Uterus (tissue), 4 donors: ENCODE data around the gene STAMBP. TPM values are rescaled to one million over a fixed set of nuclear protein-coding genes. Genes with fewer than 3 reads are reported as not detected.

Experiments used
- DNase-seq, 2 donors: peaks; one replicate each; pipeline ENCODE4 v3.0.0-alpha.2; 2019 to 2020
- H3K27ac ChIP-seq, 2 donors: fragments of 200-600 bp; sonication (generic); 1 replicate in 1 of 2; 2 replicates in 1 of 2; pipeline ENCODE4 v1.5.1; 2016 to 2018
- H3K27me3 ChIP-seq, 2 donors: fragments of 200-600 bp; sonication (generic); one replicate each; pipeline ENCODE4 v1.5.1; 2018 to 2019; ENCODE audit warnings: control low read depth in 1 of 2
- H3K36me3 ChIP-seq, 2 donors: fragments of 200-600 bp; sonication (generic); one replicate each; pipeline ENCODE4 v1.5.1; 2019; ENCODE audit warnings: control low read depth in 1 of 2
- H3K4me1 ChIP-seq, 2 donors: fragments of 200-600 bp; sonication (generic); one replicate each; pipeline ENCODE4 v1.5.1; 2018 to 2019; ENCODE audit warnings: control low read depth in 1 of 2
- H3K4me3 ChIP-seq, 2 donors: fragments of 200-600 bp; sonication (generic); 1 replicate in 1 of 2; 2 replicates in 1 of 2; pipeline ENCODE4 v1.5.1; 2018 to 2019; ENCODE audit warnings: mild to moderate bottlenecking in 1 of 2
- H3K9me3 ChIP-seq, 2 donors: fragments of 200-600 bp; sonication (generic); one replicate each; pipeline ENCODE4 v1.5.1; 2019; ENCODE audit warnings: control low read depth in 1 of 2
- POLR2A ChIP-seq, 2 donors: fragments of 450-650 bp; IDR thresholded peaks; one replicate each; pipeline ENCODE4 v1.6.1; 2016; ENCODE audit warnings: antibody characterized with exemption in 2 of 2, mild to moderate bottlenecking in 1 of 2, moderate library complexity in 1 of 2
- intact Hi-C: fragments of 100-400 bp; cut with DNase I; formaldehyde crosslinking; loops from one replicate; pipeline ENCODE4 v1.15.1; 2023; ENCODE audit warnings: low total_unique reads
- total RNA-seq, 4 donors: library from RNA; depleted of rRNA in 3 of 4; stranded (reverse); fragments of >200 nt in 3 of 4; gene quantifications; one replicate each; pipeline versions ENCODE4 v1.1.0 to v1.2.4, GENCODE V29; 2014 to 2023
- TF ChIP-seq, protein P1 (sequence below), 4 experiments: fragments of 200-600 bp in 2 of 4; fragments of 450-650 bp in 2 of 4; sonication (generic) in 2 of 4; IDR thresholded peaks; one replicate each; pipeline ENCODE4 v1.5.1; 2016 to 2019; ENCODE audit warnings: antibody characterized with exemption in 4 of 4, mild to moderate bottlenecking in 2 of 4, moderate library complexity in 1 of 4
- donor health status: DM: yes; HTN: yes; CAD: no.

Gene STAMBP
- total RNA-seq, 4 donors from 2014 or later = 31.8 to 115 (median 43.7) TPM

DNA sequence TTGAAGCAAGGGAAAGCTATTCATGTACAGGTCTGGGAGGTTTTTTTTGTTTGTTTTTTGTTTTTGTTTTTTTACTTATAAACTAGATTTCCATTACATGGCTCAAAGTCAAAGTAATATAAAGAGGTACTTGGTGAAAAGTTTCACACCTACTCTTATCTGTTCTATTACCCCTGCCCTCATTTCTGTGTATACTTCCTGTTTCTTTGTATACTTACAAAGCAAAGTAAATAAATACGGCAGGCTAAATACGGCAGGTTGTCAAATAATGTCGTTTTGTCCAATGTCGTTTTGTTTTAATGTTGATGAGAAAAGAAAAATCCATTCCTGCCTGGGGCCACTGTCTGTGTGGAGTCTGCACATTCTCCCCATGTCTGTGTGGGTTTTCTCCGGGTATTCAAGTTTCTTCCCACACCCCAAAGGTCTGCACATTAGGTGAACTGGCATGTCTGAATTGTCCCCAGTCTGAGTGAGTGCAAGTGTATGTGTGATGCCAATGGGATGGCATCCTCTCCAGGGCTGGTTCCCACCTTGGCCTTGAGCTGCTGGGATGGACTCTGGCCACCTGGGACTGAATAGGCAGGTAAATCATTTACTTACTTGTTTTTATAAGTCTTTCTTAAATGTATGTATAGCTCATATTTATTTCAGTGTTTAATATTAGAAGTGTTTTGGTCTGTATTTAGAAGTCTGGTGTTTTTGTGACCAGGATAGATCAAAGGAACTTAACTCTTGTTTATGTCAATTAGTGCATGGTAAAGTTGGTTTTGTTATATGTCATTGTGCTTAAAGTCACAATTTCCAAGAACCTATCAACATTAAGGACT is 13.4 kb downstream of the STAMBP start:
- Histone ChIP-seq H3K36me3 (no peaks in the 10 kb centered on the region), H3K27me3 (no peaks in the 10 kb centered on the region), H3K4me1 (peaks cover 6 to 9% of the 10 kb centered on the region in 2 donors), H3K9me3 (no peaks in the 10 kb centered on the region), H3K4me3 (no peak overlapping the region), H3K27ac (no peak overlapping the region)
- DNase-seq = no peak
- TF ChIP-seq, protein P1, sequence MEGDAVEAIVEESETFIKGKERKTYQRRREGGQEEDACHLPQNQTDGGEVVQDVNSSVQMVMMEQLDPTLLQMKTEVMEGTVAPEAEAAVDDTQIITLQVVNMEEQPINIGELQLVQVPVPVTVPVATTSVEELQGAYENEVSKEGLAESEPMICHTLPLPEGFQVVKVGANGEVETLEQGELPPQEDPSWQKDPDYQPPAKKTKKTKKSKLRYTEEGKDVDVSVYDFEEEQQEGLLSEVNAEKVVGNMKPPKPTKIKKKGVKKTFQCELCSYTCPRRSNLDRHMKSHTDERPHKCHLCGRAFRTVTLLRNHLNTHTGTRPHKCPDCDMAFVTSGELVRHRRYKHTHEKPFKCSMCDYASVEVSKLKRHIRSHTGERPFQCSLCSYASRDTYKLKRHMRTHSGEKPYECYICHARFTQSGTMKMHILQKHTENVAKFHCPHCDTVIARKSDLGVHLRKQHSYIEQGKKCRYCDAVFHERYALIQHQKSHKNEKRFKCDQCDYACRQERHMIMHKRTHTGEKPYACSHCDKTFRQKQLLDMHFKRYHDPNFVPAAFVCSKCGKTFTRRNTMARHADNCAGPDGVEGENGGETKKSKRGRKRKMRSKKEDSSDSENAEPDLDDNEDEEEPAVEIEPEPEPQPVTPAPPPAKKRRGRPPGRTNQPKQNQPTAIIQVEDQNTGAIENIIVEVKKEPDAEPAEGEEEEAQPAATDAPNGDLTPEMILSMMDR (IDR thresholded peaks at IDR 0.05) = no peak
- no peak for TF ChIP-seq POLR2A (IDR thresholded peaks at IDR 0.05)
- intact Hi-C loops = no loop called here

DNA sequence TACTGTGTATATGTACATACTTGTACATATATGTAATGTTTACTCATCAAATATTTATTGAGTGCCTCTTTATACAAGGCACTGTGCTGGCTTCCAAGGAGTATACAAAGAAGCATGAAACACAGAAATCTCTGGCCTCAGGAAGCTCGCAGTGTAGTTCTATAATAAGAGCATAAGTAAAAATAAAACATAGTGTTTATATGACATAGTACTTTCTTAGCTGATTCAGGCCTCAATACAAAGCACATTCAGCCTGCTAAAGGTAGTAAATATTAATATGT is 13.9 kb downstream of the STAMBP start:
- Histone ChIP-seq H3K9me3 (no peaks in the 10 kb centered on the region), H3K4me1 (peaks cover 6 to 9% of the 10 kb centered on the region in 2 donors), H3K36me3 (no peaks in the 10 kb centered on the region), H3K4me3 (no peak overlapping the region), H3K27ac (no peak overlapping the region), H3K27me3 (no peaks in the 10 kb centered on the region)
- TF ChIP-seq, protein P1 (IDR thresholded peaks at IDR 0.05) = no peak
- no peak for TF ChIP-seq POLR2A (IDR thresholded peaks at IDR 0.05)
- DNase-seq = no peak
- intact Hi-C loops = no loop called here

DNA sequence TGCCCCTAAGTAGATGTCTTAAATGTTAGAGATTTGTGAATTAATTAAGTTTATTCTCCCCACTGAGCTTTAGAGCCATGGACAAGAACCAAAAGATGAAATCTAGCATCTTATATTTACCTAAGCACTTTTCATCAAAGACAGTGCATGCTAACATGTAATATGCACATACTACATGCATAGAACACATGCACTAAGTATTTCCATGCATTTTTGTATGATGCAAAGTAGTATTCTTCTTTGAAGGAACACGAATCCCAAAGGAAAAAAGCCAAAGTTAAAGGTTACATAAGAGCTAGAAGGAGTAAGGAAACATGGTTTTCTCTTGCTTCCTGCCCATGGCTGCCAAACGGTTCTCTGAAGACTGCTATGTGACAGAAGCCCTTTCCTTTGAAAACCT is 15.3 kb downstream of the STAMBP start:
- no peaks in the 10 kb centered on the region for H3K9me3 ChIP-seq
- no peak overlapping the region for H3K27ac ChIP-seq
- no peak for DNase-seq
- intact Hi-C loops = no loop called here
- H3K4me3 ChIP-seq = no peak overlapping the region
- TF ChIP-seq, protein P1 (IDR thresholded peaks at IDR 0.05) = no peak
- no peak for TF ChIP-seq POLR2A (IDR thresholded peaks at IDR 0.05)
- H3K36me3 ChIP-seq = no peaks in the 10 kb centered on the region
- no peaks in the 10 kb centered on the region for H3K27me3 ChIP-seq
- peaks cover 0 to 4% of the 10 kb centered on the region in 2 donors for H3K4me1 ChIP-seq

- no peak for DNase-seq
- Histone ChIP-seq H3K27me3 (no peaks in the 10 kb centered on the region), H3K4me1 (no peaks in the 10 kb centered on the region), H3K4me3 (no peak overlapping the region), H3K27ac (no peak overlapping the region), H3K36me3 (no peaks in the 10 kb centered on the region), H3K9me3 (no peaks in the 10 kb centered on the region)
- intact Hi-C loops = no loop called here
- no peak for TF ChIP-seq POLR2A (IDR thresholded peaks at IDR 0.05)
- TF ChIP-seq, protein P1 (IDR thresholded peaks at IDR 0.05) = no peak
These were observed 21.2 kb downstream of the STAMBP start for GRCh38 chr2:73850009-73850408.

- no peak overlapping the region for H3K27ac ChIP-seq
- H3K36me3 ChIP-seq = no peaks in the 10 kb centered on the region
- no peaks in the 10 kb centered on the region for H3K27me3 ChIP-seq
- no peaks in the 10 kb centered on the region for H3K9me3 ChIP-seq
- TF ChIP-seq POLR2A (IDR thresholded peaks at IDR 0.05) = no peak
- intact Hi-C loops = no loop called here
- no peak overlapping the region for H3K4me3 ChIP-seq
- DNase-seq = no peak
- H3K4me1 ChIP-seq = no peaks in the 10 kb centered on the region
These were observed 22.5 kb downstream of the STAMBP start for GRCh38 chr2:73851274-73851673.
